Anterior cingulate cortex (tissue), 58 donors: ENCODE results near the gene MPST.
"Not testable (repeated sequence)": the region's sequence is repeated elsewhere in the genome, so short reads cannot be mapped to it uniquely, and the experiment has no call there.

Experiments
- DNase-seq, 58 donors: peaks; one replicate each; lab custom pipeline; 2025; lab: John Stamatoyannopoulos, UW

MPST gene

GRCh38 chr22:37057796-37058510 lies 38.4 kb downstream of the MPST start:
- no peak for DNase-seq

- DNase-seq, result no peak
Observed at GRCh38 chr22:37058917-37059701, 39.6 kb downstream of the MPST start.

- DNase-seq, result no peak
Observed at GRCh38 chr22:37059876-37060449, 40.4 kb downstream of the MPST start.

GRCh38 chr22:37060801-37061610 lies 41.5 kb downstream of the MPST start:
- DNase-seq, result peak in 1 of 58 donors; percentile 63

GRCh38 chr22:37061611-37062375 lies 42.3 kb downstream of the MPST start:
- no peak for DNase-seq

- peak in 1 of 58 donors; percentile 35 for DNase-seq
Observed at GRCh38 chr22:37062376-37062675, 42.8 kb downstream of the MPST start.

GRCh38 chr22:37062702-37063381 lies 43.3 kb downstream of the MPST start:
- DNase-seq, result no peak

- no peak for DNase-seq
Observed at GRCh38 chr22:37063431-37064420, 44.2 kb downstream of the MPST start.

- DNase-seq, result no peak
Observed at GRCh38 chr22:37064553-37064952, 45.0 kb downstream of the MPST start.

- DNase-seq, result no peak
Observed at GRCh38 chr22:37065180-37065579, 45.6 kb downstream of the MPST start.

GRCh38 chr22:37065961-37066360 lies 46.4 kb downstream of the MPST start:
- no peak for DNase-seq

GRCh38 chr22:37067428-37067827 lies 47.9 kb downstream of the MPST start:
- no peak for DNase-seq

- no peak for DNase-seq
Observed at GRCh38 chr22:37068859-37069258, 49.3 kb downstream of the MPST start.

- peak in 1 of 58 donors; percentile 33 for DNase-seq
Observed at GRCh38 chr22:37069319-37069718, 49.8 kb downstream of the MPST start.

- DNase-seq, result no peak
Observed at GRCh38 chr22:37069719-37070118, 50.2 kb downstream of the MPST start.

- DNase-seq, result no peak
Observed at GRCh38 chr22:37070334-37070733, 50.8 kb downstream of the MPST start.

GRCh38 chr22:37070744-37071143 lies 51.2 kb downstream of the MPST start:
- DNase-seq, result no peak

GRCh38 chr22:37071850-37072592 lies 52.5 kb downstream of the MPST start:
- not testable (repeated sequence) for DNase-seq
